ENCODE measurements around the gene ST7. TPM values are rescaled to one million over a fixed set of nuclear protein-coding genes. Genes with fewer than 3 reads are reported as not detected.

Gene ST7
- total and polyA plus RNA-seq, 2 of the 8 experiments (the other 6 are each of a cell fraction or from before 2014, with no cell fraction given) = 16.3 to 18.0 TPM

- WGBS, 2 experiments (ENCODE audit: extremely low coverage in 1 of 2, insufficient coverage in 1 of 2, insufficient read length in 1 of 2, insufficient replicate concordance in 2 of 2, low coverage in 1 of 2, low lambda C conversion rate in 2 of 2, missing lambda C conversion rate in 1 of 2) = 96% methylated on average over 5 of the region's 5 CpGs; no CpG with 5 or more reads in 1 of the 2 experiments
- CTCF ChIA-PET (ENCODE audit: partially characterized antibody) = interaction anchor here (1.0 kb wide), 1 partner anchor 21 kb away, joined by 3 read pairs; no protein-coding TSS in a partner anchor
- TF ChIP-seq POLR2AphosphoS5 (IDR thresholded peaks at IDR 0.05; ENCODE audit: low read depth, low read length) (no peak), MAX (IDR thresholded peaks at IDR 0.05) (no peak), POU5F1 (IDR thresholded peaks at IDR 0.05; ENCODE audit: low read depth, low read length) (no peak), CBX8 (IDR thresholded peaks at IDR 0.05; ENCODE audit: borderline replicate concordance, low read depth, low read length) (no peak), EP300 (IDR thresholded peaks at IDR 0.05; ENCODE audit: borderline replicate concordance in 1 of 2, low read depth in 2 of 2, low read length in 2 of 2) (no peak), SP1 (IDR thresholded peaks at IDR 0.05; ENCODE audit: low read depth, low read length) (no peak), CHD1 (IDR thresholded peaks at IDR 0.05; ENCODE audit: low read depth, low read length) (no peak), GABPA (IDR thresholded peaks at IDR 0.05; ENCODE audit: borderline replicate concordance, insufficient read depth, low read length) (no peak), ZNF274 (IDR thresholded peaks at IDR 0.05; ENCODE audit: borderline replicate concordance, extremely low read depth, low read length) (no peak), BACH1 (IDR thresholded peaks at IDR 0.05; ENCODE audit: low read length) (no peak), CBX5 (IDR thresholded peaks at IDR 0.05; ENCODE audit: low read depth, low read length) (no peak)
- TF ChIP-seq, protein P1, sequence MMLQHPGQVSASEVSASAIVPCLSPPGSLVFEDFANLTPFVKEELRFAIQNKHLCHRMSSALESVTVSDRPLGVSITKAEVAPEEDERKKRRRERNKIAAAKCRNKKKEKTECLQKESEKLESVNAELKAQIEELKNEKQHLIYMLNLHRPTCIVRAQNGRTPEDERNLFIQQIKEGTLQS (IDR thresholded peaks at IDR 0.05; ENCODE audit: insufficient read depth, low read depth, low read length) = no peak
Observed at GRCh38 chr7:117188949-117189592, 235.8 kb downstream of the ST7 start.

More at GRCh38 chr7:117188949-117189592, 235.8 kb downstream of the ST7 start:
- Histone ChIP-seq H3K9me3 (ENCODE audit: insufficient read depth in 2 of 2, low read depth in 1 of 2, low read length in 1 of 2) (no peaks in the 10 kb centered on the region), H2BK5ac (ENCODE audit: low read depth, low read length) (no peak overlapping the region), H4K20me1 (replicated peaks in 1 of 2; ENCODE audit: control insufficient read depth in 1 of 2, insufficient read depth in 2 of 2, low read length in 2 of 2) (no peaks in the 10 kb centered on the region), H3K4me3 (ENCODE audit: extremely low read depth in 1 of 4, insufficient read depth in 2 of 4, low read depth in 3 of 4, low read length in 4 of 4) (no peak overlapping the region), H3K4me2 (ENCODE audit: insufficient read depth in 1 of 2, low read depth in 2 of 2, low read length in 2 of 2) (no peak overlapping the region), H3K27ac (ENCODE audit: low read depth, low read length) (no peak overlapping the region), H3K4ac (replicated peaks; ENCODE audit: insufficient read length, low read depth, low read length) (no peak overlapping the region), H2BK20ac (ENCODE audit: low read length) (no peak overlapping the region), H3K14ac (ENCODE audit: insufficient read length) (no peak overlapping the region), H3K56ac (replicated peaks; ENCODE audit: insufficient read length, low read depth, low read length) (no peak overlapping the region), H4K91ac (replicated peaks; ENCODE audit: insufficient read length, low read length) (no peak overlapping the region), H3K79me1 (ENCODE audit: low read depth, low read length) (no peaks in the 10 kb centered on the region), H3K23me2 (ENCODE audit: low read depth, low read length) (no peaks in the 10 kb centered on the region), H2BK15ac (ENCODE audit: low read length) (no peak overlapping the region), H4K8ac (ENCODE audit: extremely low read depth, insufficient read depth, low read length) (no peak overlapping the region), H3K36me3 (ENCODE audit: control insufficient read depth in 2 of 4, insufficient read depth in 4 of 4, low read length in 3 of 4) (no peaks in the 10 kb centered on the region), H3K18ac (ENCODE audit: extremely low read depth, low read length) (no peak overlapping the region), H3K27me3 (replicated peaks in 1 of 4; ENCODE audit: control insufficient read depth in 3 of 4, extremely low read depth in 1 of 4, insufficient read depth in 3 of 4, low read length in 3 of 4) (no peaks in the 10 kb centered on the region), H3K23ac (ENCODE audit: insufficient read length) (no peak overlapping the region), H2BK12ac (ENCODE audit: low read depth, low read length) (no peak overlapping the region), H2AFZ (ENCODE audit: low read length) (no peak overlapping the region), H2BK120ac (replicated peaks; ENCODE audit: low read depth, low read length) (no peak overlapping the region), H3K4me1 (replicated peaks in 1 of 4; ENCODE audit: control insufficient read depth in 3 of 4, insufficient read depth in 4 of 4, low read length in 3 of 4) (no peaks in the 10 kb centered on the region), H3K79me2 (ENCODE audit: control insufficient read depth in 1 of 2, insufficient read depth in 2 of 2, low read length in 2 of 2) (no peaks in the 10 kb centered on the region), H4K5ac (ENCODE audit: insufficient read length, low read depth, low read length) (no peak overlapping the region), H2AK5ac (ENCODE audit: low read depth, low read length) (no peak overlapping the region), H3K9ac (replicated peaks in 1 of 4; ENCODE audit: extremely low read depth in 1 of 4, low read depth in 3 of 4, low read length in 3 of 4) (no peak overlapping the region)
- POLR2A ChIA-PET (ENCODE audit: partially characterized antibody) = no interaction called here
- DNase-seq (ENCODE audit: low read depth in 1 of 2, low spot score in 2 of 2) = no peak
- no peak for FAIRE-seq

Data from H1 (cell line).